Loucy (cell line): ENCODE results near the gene REV1.

ENCODE experiments used
- CTCF ChIP-seq: fragments of 200-600 bp; sonication (generic); conservative IDR thresholded peaks from 2 replicates; pipeline ENCODE4 v1.5.1; 2014; ENCODE audit warnings: mild to moderate bottlenecking, antibody characterized with exemption, low read length
- EZH2phosphoT487 ChIP-seq: fragments of 200-600 bp; IDR thresholded peaks from 2 replicates; pipeline ENCODE4 v1.6.1; 2018; ENCODE audit warnings: antibody characterized with exemption, mild to moderate bottlenecking, moderate library complexity, borderline replicate concordance

GRCh38 chr2:99420031-99420430 lies 69.8 kb downstream of the REV1 start:
- no peak for TF ChIP-seq CTCF
- TF ChIP-seq EZH2phosphoT487 = no peak
